HCT116 (cell line): ENCODE data around the gene CD160. TPM values are rescaled to one million over a fixed set of nuclear protein-coding genes. Genes with fewer than 3 reads are reported as not detected.

Experiments
- ATAC-seq: fragments of 200-7000 bp; cut with Tn5 transposase; 2 replicates; pipeline ENCODE4 v1.9.1; 2020; ENCODE audit warnings: mild to moderate bottlenecking, moderate library complexity
- BruUV-seq: library from RNA; stranded (reverse); fragments of 400-500 nt; replicated peaks from 2 replicates; lab custom pipeline; 2021; lab: Mats Ljungman, UMichigan
- CTCF ChIA-PET: fragments of 300-600 bp; sonication (Branson Sonifier 250); formaldehyde crosslinking; loops from one replicate; lab custom pipeline; 2021; ENCODE audit warnings: antibody characterized with exemption; lab: Charles Lee
- POLR2A ChIA-PET: fragments of 300-600, 350-600 bp; sonication (Branson Sonifier 250); formaldehyde crosslinking; loops from one replicate; lab custom pipeline; 2021; ENCODE audit warnings: antibody characterized with exemption; lab: Charles Lee
- RAD21 ChIA-PET, 2 experiments: fragments of 300-600 bp; sonication (Branson Sonifier 250); formaldehyde crosslinking; loops; one replicate each; lab custom pipeline; 2023; ENCODE audit warnings: low total read pairs in 2 of 2; ENCODE audit not compliant: uncharacterized antibody in 2 of 2, unreplicated experiment in 2 of 2, low non-redundant PET in 1 of 2; lab: Charles Lee
- DNase-seq: peaks from one replicate; pipeline ENCODE4 v3.0.0-alpha.2; 2010; ENCODE audit warnings: low read depth, low spot score
- H2AFZ ChIP-seq: fragments of 200-600 bp; shearing (Covaris generic), sonication (generic); 2 replicates; pipeline ENCODE4 v1.6.1; 2017; ENCODE audit warnings: low read depth, mixed run types, mixed read lengths, antibody characterized with exemption, low read length; ENCODE audit not compliant: poor library complexity, severe bottlenecking
- H3K27ac ChIP-seq: 2 replicates; pipeline ENCODE4 v1.5.1; 2012; ENCODE audit warnings: low read depth, low read length
- H3K27me3 ChIP-seq: fragments of 200-600 bp; sonication (generic); 2 replicates; pipeline ENCODE4 v1.6.1; 2016; ENCODE audit warnings: mixed run types, low read length, mixed read lengths; ENCODE audit not compliant: insufficient read depth
- H3K36me3 ChIP-seq, 2 experiments: fragments of 200-500 bp in 1 of 2; fragments of 200-600 bp in 1 of 2; sonication (Bioruptor generic) in 1 of 2; sonication (generic) in 1 of 2; 2 replicates each; pipeline versions ENCODE4 v1.5.1 to v1.6.1; 2014 to 2016; ENCODE audit warnings: low read length in 2 of 2, inconsistent platforms in 1 of 2, mixed read lengths in 1 of 2, mixed run types in 1 of 2; ENCODE audit not compliant: insufficient read depth in 2 of 2, control insufficient read depth in 1 of 2
- H3K4me1 ChIP-seq, 2 experiments: fragments of 200-600 bp in 1 of 2; sonication (generic) in 1 of 2; 2 replicates each; pipeline versions ENCODE4 v1.5.1 to v1.6.1; 2012 to 2017; ENCODE audit warnings: low read length in 2 of 2, inconsistent platforms in 1 of 2, mild to moderate bottlenecking in 1 of 2, mixed read lengths in 1 of 2, mixed run types in 1 of 2, moderate library complexity in 1 of 2; ENCODE audit not compliant: insufficient read depth in 2 of 2, control insufficient read depth in 1 of 2
- H3K4me2 ChIP-seq: fragments of 200-600 bp; sonication (generic); 2 replicates; pipeline ENCODE4 v1.6.1; 2017; ENCODE audit warnings: mixed run types, low read length, mixed read lengths
- H3K4me3 ChIP-seq, 2 experiments: fragments of 200-600 bp in 1 of 2; sonication (generic) in 1 of 2; replicated peaks in 1 of 2; 2 replicates each; pipeline ENCODE4 v1.5.1; 2011 to 2016; ENCODE audit warnings: low read length in 2 of 2, control low read depth in 1 of 2, low read depth in 1 of 2, mild to moderate bottlenecking in 1 of 2, mixed read lengths in 1 of 2, mixed run types in 1 of 2
- H3K79me2 ChIP-seq: fragments of 200-600 bp; sonication (generic); 2 replicates; pipeline ENCODE4 v1.6.1; 2017; ENCODE audit warnings: mild to moderate bottlenecking, mixed run types, low read length, moderate library complexity, mixed read lengths; ENCODE audit not compliant: insufficient read depth
- H3K9ac ChIP-seq: fragments of 200-600 bp; sonication (generic); 2 replicates; pipeline ENCODE4 v1.6.1; 2016; ENCODE audit warnings: low read length, mixed read lengths
- H3K9me2 ChIP-seq: fragments of 200-600 bp; sonication (generic), shearing (Covaris generic); 2 replicates; pipeline ENCODE4 v1.6.1; 2017; ENCODE audit warnings: mixed run types, mild to moderate bottlenecking, moderate library complexity; ENCODE audit not compliant: insufficient read depth
- H3K9me3 ChIP-seq, 2 experiments: fragments of 200-500 bp in 1 of 2; fragments of 200-600 bp in 1 of 2; sonication (Bioruptor generic) in 1 of 2; sonication (generic) in 1 of 2; 2 replicates each; pipeline ENCODE4 v1.6.1; 2014 to 2017; ENCODE audit warnings: low read length in 2 of 2, mixed read lengths in 2 of 2, inconsistent platforms in 1 of 2, low read depth in 1 of 2, mild to moderate bottlenecking in 1 of 2, mixed run types in 1 of 2, moderate library complexity in 1 of 2; ENCODE audit not compliant: control insufficient read depth in 1 of 2, insufficient read depth in 1 of 2
- H4K20me1 ChIP-seq: fragments of 200-600 bp; sonication (generic), shearing (Covaris generic); 2 replicates; pipeline ENCODE4 v1.6.1; 2017; ENCODE audit warnings: mixed run types, mild to moderate bottlenecking, moderate library complexity; ENCODE audit not compliant: insufficient read depth
- SIN3A ChIP-seq: IDR thresholded peaks from 2 replicates; pipeline ENCODE4 v1.6.1; 2012; ENCODE audit warnings: low read depth
- SP1 ChIP-seq: IDR thresholded peaks from 2 replicates; pipeline ENCODE4 v1.6.1; 2012; ENCODE audit warnings: low read depth
- TCF7L2 ChIP-seq: IDR thresholded peaks from 2 replicates; pipeline ENCODE4 v1.7.0; 2011; ENCODE audit warnings: borderline replicate concordance, inconsistent platforms; ENCODE audit not compliant: insufficient read depth, insufficient read length; ENCODE audit errors: extremely low read depth
- ZNF274 ChIP-seq: fragments of 200-500 bp; sonication (Bioruptor generic); IDR thresholded peaks from 2 replicates; pipeline ENCODE4 v1.6.1; 2014; ENCODE audit warnings: mild to moderate bottlenecking, low read depth, low read length, inconsistent platforms
- intact Hi-C: fragments of 100-400 bp; cut with micrococcal nuclease; formaldehyde crosslinking; loops from 2 replicates; pipeline ENCODE4 v1.10.0; 2022
- total RNA-seq: library from RNA; stranded (reverse); gene quantifications from one replicate; pipeline ENCODE4 v1.2.1, GENCODE V29; 2021; ENCODE audit not compliant: unreplicated experiment
- TF ChIP-seq, protein P1 (sequence below), 3 experiments: fragments of 200-600 bp in 1 of 3; sonication (generic) in 1 of 3; IDR thresholded peaks in 2 of 3; conservative IDR thresholded peaks in 1 of 3; 2 replicates each; pipeline ENCODE4 v1.5.1; 2012 to 2017; ENCODE audit warnings: low read depth in 2 of 3, low read length in 2 of 3, antibody characterized with exemption in 1 of 3, borderline replicate concordance in 1 of 3, control low read depth in 1 of 3, mild to moderate bottlenecking in 1 of 3, mixed read lengths in 1 of 3, mixed run types in 1 of 3, moderate library complexity in 1 of 3; ENCODE audit not compliant: insufficient read depth in 1 of 3
- TF ChIP-seq, protein P2 (sequence below): IDR thresholded peaks from 2 replicates; pipeline ENCODE4 v1.6.1; 2011; ENCODE audit warnings: mild to moderate bottlenecking, low read length, moderate library complexity; ENCODE audit not compliant: insufficient replicate concordance; ENCODE audit errors: extremely low read depth

Gene CD160
- total RNA-seq, 1 experiment from 2014 or later: not detected

DNA sequence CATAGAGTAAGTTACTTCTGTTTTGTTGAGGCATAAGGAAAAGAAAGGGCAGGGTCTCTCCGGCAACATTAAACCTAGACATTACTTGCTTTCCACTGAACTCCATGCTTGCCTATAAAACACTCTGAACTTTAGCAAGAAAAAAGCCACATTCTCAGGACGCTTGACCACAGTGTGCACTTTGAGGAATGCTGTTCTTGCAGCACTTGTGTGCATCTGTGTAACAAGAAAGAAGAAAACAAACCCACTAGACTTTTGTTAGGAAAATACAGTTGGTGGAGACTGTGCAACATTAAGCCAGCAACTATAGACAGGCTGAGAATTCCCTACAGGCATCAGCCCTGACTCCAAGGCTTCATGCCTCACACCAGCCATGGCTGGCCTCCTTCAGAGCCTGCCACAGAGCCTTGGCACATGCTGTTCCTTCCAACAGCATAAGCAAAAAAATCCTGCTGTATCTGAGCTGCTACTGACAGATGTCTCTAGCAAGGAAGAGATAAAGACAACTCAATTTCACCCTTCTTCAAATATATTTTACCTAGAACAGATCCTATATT is 17.9 kb upstream of the CD160 start:
- Histone ChIP-seq H3K4me2 (no peak overlapping the region), H3K79me2 (no peaks in the 10 kb centered on the region), H3K9ac (no peak overlapping the region), H3K9me3 (no peaks in the 10 kb centered on the region), H3K27me3 (no peaks in the 10 kb centered on the region), H3K36me3 (no peaks in the 10 kb centered on the region), H3K4me3 (no peak overlapping the region), H2AFZ (no peak overlapping the region), H3K9me2 (no peaks in the 10 kb centered on the region), H4K20me1 (no peaks in the 10 kb centered on the region), H3K4me1 (peaks cover 4 to 10% of the 10 kb centered on the region in 2 experiments; a peak in 3 of 4 replicates), H3K27ac (no peak overlapping the region)
- DNase-seq (no peak), ATAC-seq (no peak)
- BruUV-seq: no TSS peak
- intact Hi-C loops: no loop called here
- ChIA-PET RAD21 (no interaction called here), POLR2A (no interaction called here), CTCF (no interaction called here)
- TF ChIP-seq TCF7L2 (no peak), SP1 (no peak), ZNF274 (no peak), SIN3A (no peak)
- TF ChIP-seq, protein P1, sequence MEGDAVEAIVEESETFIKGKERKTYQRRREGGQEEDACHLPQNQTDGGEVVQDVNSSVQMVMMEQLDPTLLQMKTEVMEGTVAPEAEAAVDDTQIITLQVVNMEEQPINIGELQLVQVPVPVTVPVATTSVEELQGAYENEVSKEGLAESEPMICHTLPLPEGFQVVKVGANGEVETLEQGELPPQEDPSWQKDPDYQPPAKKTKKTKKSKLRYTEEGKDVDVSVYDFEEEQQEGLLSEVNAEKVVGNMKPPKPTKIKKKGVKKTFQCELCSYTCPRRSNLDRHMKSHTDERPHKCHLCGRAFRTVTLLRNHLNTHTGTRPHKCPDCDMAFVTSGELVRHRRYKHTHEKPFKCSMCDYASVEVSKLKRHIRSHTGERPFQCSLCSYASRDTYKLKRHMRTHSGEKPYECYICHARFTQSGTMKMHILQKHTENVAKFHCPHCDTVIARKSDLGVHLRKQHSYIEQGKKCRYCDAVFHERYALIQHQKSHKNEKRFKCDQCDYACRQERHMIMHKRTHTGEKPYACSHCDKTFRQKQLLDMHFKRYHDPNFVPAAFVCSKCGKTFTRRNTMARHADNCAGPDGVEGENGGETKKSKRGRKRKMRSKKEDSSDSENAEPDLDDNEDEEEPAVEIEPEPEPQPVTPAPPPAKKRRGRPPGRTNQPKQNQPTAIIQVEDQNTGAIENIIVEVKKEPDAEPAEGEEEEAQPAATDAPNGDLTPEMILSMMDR (IDR thresholded peaks at IDR 0.05 in 2 of 3, conservative IDR thresholded peaks at IDR 0.05 in 1 of 3; ENCODE audit: borderline replicate concordance in 1 of 3, insufficient read depth in 1 of 3, low read depth in 2 of 3, low read length in 2 of 3): no peak
- TF ChIP-seq, protein P2, sequence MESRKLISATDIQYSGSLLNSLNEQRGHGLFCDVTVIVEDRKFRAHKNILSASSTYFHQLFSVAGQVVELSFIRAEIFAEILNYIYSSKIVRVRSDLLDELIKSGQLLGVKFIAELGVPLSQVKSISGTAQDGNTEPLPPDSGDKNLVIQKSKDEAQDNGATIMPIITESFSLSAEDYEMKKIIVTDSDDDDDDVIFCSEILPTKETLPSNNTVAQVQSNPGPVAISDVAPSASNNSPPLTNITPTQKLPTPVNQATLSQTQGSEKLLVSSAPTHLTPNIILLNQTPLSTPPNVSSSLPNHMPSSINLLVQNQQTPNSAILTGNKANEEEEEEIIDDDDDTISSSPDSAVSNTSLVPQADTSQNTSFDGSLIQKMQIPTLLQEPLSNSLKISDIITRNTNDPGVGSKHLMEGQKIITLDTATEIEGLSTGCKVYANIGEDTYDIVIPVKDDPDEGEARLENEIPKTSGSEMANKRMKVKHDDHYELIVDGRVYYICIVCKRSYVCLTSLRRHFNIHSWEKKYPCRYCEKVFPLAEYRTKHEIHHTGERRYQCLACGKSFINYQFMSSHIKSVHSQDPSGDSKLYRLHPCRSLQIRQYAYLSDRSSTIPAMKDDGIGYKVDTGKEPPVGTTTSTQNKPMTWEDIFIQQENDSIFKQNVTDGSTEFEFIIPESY: no peak
